ENCODE data around the gene PRKAA1.
"Not testable (repeated sequence)": the region's sequence is repeated elsewhere in the genome, so short reads cannot be mapped to it uniquely, and the experiment has no call there.

Gene PRKAA1

DNA sequence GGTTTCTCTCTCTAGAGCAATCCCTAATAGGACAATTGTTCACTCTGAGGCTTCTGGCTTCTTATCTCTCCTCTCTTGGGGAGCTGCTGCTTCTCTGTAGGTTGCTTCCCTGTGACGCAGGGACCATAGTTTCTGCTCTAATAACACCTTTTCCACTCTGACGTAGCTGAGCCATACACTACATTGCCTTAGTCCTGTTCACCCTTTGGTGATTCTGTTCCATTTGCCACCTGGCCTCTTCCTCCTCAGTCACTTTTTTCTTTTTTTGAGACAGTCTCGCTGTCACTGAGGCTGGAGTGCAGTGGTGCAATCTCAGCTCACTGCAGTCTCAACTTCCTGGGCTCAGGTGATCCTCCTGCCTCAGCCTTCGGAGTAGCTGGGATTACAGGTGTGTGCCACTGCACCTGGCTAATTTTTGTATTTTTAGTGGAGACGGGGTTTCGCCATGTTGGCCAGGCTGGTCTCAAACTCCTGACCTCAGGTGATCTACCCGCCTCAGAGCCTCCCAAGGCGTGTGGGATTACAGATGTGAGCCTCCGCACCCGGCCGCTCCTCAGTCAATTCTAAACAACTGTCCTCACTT, 27.4 kb upstream of the PRKAA1 start:
- DNase-seq: not testable (repeated sequence)

DNA sequence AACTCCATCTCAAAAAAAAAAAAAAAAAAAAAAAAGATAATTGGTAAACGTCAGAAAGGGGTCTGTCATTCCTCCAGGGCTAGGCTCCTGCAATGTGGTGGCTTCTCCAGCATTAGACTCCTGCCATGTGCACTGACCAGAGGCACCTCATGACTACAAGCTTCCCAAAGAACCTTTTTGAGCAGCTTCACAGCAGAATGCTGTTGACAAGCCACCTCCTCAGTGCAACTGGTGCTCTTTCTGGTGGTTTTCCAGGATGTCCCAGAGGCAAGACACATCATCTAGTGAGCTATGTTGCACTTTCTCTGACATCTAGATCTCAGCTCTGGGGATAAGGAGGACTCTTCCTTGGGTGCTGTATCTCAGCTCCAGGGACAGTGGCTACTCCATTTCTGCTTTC, 25.3 kb upstream of the PRKAA1 start:
- no peak for DNase-seq

DNA sequence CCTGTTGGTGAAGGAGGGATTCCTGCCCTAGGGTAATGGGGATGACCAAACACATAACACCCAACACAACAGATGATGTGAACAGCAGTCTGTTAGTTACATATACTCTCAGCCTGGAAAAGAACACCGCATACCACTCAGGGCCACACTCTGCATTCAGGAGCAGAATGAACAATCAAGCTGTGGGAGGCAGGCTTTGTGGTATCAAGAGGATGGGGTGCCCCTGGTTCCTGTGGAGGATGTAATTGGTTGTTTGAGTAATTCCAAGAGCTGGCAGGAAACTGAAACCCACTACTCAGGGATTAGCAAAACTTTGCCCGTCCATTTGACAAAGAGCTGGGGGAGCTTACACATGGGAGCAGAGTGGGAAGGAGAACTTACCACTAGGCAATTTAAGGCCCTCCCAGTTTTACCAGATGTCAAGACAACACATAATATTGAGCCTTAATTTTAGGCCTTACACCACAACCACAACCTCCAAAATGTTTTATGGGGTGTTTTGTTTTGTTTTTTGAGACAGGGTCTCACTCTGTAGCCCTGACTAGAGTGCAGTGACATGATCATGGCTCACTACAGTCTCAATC, 15.6 kb upstream of the PRKAA1 start:
- no peak for DNase-seq

DNA sequence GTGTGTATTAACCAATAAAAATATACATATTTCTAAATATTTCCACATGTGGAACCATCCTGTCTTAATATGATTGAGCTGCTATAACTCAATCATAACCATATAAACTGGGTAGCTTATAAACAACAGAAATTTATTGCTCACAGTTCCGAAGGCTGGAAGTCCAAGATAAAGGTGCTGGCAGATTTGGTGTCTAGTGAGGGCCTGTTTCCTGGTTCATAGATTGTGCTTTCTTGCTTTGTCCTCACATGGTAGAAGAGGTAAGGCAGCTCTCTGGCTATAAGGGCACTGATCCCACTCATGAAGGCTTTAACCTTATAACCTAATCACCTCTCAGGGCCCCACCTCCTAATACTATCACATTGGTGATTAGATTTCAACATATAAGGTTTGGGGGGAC, 14.0 kb upstream of the PRKAA1 start:
- no peak for DNase-seq

DNA sequence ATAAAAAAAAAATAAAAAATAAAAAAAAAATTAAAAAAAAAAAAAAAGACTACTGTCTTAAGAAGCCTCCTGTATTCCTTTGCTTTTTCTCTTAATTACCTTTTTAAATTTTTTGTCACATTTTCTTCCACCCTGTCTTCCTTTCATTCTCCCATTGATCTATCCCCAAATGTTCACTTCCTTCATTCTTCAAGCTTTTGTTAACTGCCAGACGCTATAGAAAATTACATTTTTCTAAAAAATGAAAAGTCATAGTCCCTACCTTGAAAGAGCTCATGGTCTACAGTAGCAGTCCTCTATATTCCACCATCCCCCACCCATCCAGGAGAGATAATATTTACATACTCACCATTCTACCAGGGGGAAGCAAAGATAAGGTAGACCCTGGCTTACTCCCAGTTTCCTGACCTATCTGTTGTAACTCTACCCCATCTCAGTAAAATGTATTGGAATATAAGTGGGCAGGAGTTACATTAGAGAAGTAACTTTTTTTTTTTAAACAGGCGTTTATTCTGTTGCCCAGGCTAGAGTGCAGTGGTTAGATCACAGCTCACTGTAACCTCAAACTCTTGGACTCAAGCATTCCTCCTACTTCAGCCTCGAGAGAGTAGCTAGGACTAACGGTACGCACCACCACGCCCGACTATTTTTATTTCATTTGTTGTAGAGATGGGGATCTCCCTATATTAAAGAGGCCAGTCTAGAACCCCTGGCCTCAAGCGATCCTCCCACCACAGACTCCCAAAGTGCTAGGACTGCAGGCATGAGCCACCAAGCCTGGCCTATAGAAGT, 3.8 kb upstream of the PRKAA1 start:
- no peak for DNase-seq

DNA sequence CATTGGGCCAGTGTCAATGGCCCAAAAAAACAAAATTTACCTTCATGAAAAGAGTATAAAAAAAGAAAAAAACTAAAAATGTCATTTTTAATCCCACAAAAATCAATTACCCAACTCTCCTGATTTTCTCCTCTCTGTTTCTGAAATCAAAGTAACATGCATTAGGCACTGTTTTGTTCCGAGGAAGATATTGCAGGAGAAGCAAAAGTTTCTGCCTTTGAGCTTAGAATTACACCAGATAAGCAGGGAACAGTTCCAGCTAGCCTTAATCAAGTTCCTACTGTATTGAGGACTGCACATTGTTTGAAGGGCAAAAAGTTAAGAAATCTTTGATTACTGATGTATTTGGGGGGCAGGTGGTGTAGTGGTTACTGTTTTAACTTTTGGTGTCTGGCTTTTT, 1.1 kb upstream of the PRKAA1 start:
- DNase-seq: no peak

DNA sequence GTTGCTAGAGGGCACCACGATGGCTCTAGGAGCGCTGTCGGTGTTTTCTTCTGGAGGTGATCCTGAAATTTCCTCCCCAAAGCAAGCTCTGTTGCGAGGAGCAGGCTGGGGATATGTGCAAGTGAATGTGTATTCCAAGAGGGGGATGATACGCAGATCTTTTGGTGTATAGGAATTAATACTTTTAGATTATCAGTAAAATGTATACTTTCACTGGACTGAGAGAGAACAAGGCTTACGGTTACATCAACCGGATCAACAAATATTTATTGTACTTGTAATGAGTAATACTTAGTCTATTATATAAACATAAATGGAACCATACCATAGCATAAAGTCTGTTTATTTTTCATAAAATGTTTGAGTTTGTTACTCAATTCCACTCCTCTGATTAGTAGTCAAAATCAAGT, 632 bp upstream of the PRKAA1 start:
- no peak for DNase-seq

DNA sequence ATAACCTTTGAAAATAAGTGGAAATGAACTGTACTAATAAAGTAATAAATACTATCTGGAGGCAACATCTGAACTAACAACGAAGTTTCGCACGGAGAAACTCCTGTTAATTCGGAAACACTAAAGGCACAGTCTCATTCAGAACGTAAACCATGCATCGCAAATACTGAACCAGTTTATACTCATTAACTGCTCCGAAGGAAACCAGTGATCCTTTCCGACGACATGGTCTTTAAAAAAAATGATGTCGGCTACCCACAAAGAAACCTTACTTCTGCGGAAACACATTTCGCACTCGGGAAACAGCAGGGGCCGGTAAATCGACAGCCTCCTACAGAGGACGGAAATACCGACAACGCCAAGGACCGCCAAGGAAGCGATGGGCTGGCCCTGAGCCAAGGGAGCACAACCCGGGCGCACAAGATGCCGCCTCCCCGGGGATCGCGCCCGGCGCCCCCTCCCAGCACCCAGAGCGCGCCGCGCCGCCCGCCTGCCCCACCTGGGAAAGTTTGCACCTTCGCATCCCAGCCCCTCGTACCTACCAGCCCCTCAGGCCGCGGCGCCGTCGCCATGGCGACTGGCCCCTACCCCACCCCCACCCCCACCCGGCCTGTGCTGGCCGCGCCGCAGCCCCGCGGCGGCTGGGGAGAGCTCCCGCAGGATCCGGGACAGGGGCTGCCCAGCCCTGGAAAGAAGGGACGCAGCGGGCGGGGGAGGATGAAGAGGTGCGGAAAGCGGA, 732 bp downstream of the PRKAA1 start:
- peak; percentile 46 to 79 (median 69) for DNase-seq

DNA sequence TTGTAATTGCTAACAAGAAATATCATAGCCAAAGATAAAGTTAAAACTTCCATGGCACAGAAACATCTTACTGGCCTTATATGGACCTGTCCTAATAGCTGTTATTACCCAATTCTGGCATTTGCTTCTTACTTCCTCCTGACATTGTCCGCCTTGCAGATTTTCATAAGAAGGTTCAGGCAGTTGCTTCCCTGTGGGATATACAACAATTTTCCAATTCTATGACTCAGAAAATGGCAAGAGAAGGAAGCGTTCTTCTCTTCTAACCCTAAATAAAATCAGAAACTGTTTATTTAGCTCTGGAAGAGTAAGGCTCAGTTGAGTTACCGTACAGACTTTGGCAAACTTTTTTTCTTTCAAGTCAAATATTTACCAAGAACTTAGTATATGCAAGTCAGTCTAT, 1.7 kb downstream of the PRKAA1 start:
- peak; percentile 30 to 78 (median 57) for DNase-seq

DNA sequence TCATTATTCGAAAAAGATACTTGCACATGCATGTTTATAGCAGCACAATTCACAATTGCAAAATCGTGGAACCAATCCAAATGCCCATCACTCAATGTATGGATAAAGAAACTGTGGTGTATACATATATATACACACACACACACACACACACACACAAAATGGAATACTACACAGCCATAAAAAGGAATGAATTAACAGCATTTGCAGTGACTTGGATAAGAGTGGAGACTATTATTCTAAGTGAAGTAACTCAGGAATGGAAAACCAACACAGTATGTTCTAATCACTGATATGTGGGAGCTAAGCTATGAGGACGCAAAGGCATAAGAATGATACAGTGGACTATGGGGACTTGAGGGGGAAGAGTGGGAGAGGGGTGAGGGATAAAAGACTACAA, 3.3 kb downstream of the PRKAA1 start:
- DNase-seq: not testable (repeated sequence)

DNA sequence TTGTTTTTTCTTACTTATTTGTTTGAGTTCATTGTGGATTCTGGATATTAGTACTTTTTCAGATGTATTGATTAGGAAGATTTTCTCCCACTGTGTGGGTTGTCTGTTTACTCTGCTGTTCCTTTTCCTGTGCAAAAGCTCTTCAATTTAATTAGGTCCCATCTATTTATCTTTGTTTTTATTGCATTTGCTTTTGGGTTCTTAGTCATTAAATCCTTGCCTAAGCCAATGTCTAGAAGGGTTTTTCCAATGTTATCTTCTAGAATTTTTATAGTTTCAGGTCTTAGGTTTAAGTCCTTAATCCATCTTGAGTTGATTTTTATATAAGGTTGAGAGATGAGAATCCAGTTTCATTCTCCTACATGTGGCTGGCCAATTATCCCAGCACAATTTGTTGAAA, 3.8 kb downstream of the PRKAA1 start:
- DNase-seq: not testable (repeated sequence)

DNA sequence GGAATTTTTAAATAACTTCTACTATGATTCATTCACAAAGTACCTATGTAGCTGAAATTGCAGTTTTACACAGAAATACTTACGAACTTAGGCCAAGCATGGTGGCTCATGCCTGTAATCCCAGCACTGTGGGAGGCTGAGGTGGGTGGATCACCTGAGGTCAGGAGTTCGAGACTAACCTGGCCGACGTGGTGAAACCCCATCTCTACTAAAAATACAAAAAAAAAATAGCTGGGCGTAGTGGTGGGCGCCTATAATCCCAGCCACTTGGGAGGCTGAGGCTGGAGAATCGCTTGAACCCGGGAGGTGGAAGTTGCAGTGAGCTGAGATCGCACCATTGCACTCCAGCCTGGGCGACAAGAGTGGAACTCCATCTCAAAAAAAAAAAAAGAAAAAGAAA, 5.5 kb downstream of the PRKAA1 start:
- not testable (repeated sequence) for DNase-seq

DNA sequence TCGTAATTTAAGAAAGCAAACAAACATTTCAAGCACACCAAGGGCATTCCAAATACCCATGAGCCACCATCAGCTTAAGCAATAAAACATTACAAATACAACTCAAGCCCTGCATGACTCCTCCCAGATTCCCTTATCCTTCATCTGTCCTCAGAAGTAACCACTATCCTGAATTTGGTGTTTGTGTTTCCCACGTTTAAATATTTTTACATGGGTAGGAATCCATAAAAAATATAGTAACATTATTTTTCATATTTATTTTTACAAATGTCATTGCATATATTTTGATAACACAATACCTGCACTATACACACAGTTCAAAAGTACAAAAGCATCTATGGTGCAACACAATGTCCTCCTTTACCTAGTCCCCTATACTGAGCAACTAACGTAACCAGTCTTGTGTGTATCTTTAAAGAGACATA, 6.4 kb downstream of the PRKAA1 start:
- DNase-seq: no peak

DNA sequence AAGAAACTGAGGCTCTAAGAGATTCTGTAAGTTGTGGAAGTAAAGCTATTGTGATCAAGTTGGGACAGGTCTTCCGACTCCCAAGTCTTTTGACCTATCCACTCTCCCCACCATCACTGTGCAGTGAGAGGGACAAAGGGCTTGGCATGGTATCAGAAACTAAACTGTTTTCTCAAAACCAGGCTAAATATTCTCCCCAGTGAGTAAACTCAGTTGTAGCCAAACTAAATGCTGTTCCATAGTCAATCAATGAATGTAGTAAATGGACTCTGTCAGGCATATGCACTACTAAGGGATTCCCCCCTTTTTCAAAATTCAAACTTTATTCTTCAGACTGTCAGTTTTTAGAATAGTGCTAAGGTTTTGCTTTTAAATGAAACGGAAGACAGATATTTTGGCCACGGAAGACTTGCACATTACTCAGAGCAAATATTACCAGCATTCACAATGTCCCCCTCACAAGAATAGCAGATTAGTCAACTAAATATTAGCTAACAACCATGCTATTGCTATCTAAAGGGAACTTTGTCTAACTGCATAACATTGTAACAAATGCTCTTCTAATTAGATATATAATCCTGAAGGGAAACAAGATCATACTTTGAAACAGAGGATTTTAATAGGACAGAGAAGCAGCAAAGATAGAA, 7.1 kb downstream of the PRKAA1 start:
- DNase-seq: peak in 1 of 4 experiments; percentile 10

DNA sequence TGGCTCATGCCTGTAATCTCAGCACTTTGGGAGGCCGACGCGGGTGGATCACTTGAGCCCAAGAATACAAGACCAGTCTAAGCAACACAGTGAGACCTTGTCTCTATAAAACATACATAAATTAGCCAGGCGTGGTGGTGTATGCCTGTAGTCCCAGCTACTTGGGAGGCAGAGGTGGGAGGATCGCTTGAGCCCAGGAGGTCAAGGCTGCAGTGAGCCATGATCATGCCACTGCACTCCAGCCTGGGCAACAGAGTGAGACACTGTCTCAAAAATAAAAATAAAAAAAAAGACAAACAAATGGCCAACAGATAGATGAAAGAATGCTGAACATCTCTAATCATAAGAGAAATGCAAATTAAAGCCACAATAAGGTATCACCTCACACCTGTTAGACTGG, 9.2 kb downstream of the PRKAA1 start:
- DNase-seq: not testable (repeated sequence)

DNA sequence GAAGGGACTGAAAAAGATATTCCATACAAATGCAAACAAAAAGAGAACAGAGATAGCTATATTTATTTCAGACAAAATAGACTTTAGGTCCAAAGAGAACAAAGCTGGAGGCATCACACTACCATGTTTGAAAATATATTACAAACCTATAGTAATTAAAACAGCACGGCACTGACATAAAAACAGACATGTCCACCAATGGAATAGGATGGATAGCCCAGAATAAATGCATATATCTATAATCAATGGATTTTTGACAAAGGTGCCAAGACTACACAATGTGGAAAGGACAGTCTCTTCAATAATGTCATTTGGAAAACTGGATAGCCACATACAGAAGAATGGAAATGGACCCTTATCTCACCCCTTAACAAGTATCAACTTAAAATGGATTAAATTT, 10.2 kb downstream of the PRKAA1 start:
- DNase-seq: no peak

DNA sequence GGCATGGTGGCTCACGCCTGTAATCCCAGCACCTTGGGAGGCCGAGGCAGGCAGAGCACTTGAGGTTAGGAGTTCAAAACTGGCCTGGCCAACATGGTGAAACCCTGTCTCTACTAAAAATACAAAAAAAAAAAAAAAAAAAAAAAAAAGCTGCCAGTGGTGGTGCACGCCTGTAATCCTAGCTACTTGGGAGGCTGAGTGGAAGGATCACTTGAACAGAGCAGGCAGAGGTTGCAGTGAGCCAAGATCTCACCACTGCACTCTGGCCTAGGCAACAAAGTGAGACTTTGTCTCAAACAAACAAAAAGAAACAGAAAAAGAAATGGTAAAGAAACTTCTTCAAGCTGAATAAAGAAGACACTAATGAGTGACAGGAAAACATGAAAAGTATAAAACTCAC, 11.5 kb downstream of the PRKAA1 start:
- DNase-seq: not testable (repeated sequence)

DNA sequence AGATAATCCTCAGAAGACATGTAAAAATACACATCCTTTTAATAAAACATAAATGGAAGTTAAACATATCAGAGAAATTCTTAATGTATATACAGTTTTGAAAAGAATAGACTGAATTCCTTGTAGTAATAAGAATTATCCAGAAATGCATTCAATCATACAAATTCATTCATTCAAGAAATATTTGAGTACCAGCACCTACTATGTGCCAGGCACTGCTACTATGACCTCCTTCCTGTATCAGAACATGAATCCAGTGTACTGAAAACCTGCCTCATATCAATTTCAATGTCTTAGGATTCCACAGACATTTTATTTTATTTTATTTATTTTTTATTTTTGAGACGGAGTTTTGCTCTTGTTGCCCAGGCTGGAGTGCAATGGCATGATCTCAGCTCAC, 13.3 kb downstream of the PRKAA1 start:
- no peak for DNase-seq

DNA sequence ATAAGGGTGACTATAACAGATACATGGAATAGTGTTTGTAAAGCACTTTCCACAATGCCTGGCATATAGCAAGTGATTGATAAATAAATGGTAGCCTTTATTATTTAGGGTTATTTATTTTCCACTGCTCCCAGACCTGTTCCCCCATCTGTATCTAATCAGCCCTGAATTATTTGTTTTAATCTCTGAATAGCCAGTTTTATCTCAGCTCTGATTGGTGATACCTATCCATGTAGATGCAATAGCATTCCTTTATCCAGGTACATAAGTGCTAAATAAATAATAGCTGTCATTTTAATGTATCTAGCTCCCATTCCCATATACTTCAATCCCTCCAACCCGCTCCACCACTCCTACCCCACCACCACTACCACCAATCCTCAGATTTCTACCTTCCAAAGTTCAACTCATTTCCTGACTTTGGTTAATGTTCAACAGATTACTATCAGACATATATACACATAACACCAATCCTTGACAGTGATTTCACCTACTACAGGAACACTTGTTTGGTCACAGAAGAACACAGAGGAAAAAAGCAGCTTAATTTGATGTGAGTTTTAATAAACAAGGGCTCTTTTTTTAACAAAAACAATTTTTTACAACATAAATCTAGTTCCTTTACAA, 14.0 kb downstream of the PRKAA1 start:
- DNase-seq: no peak

DNA sequence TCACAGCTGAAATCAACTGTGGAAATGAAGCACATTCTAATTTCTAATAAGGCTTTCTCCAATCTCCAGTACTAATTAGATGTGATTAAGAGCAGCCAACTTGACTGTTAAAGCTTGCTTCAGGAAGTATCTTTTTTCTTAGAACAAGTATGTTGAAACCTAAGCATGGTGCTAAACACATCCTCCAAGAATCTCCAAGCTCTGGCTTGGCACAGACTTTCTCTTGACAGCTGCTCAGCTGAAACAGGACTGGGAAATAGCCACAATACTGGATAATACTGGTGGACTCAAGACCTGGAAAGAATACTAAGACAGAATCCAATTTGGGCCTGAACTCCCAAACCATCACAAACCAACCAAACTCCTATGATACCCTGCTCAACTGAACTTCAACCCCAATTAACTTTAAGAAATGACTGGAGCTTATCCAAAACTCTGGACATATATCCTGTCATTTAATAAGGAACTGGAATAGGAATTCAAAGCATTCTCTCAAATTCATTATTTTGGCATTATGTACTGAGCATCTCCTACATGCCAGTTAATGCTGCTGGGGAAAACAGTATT, 16.2 kb downstream of the PRKAA1 start:
- DNase-seq: no peak

DNA sequence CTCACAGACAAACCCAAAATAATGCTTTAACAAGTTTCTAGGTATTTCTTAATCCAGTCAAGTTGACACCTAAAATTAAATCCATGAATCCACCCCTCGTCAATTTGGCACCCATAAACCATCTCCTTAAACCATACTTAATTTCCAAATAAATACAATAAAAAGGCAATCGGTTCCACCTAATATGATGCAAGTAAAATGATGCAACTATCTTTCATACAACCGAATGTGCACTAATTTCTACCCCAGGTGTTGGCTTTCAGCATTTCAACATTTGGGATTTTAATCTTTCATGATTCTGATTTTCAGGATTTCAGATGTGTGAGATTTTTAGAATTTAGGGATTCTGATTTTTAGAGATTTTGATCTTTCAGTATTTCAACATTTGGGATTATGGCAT, 17.3 kb downstream of the PRKAA1 start:
- no peak for DNase-seq

DNA sequence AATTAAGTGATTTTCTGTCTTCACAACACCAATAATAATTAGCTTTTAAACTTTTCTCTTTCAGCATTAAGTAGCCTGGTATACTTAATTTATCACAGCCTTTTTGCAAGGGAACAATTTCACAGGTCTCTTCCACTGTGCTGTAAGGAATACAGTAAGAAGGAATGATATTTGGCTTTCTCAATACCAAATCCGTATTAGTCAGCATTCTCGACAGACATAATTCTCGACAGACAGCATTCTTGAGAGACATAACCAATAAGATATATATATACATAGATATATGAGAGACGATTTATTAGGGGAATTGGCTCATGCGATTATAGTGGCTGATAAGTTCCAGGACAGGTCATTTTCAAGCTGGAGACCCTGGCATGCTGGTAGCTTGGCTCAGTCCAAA, 18.0 kb downstream of the PRKAA1 start:
- no peak for DNase-seq

Measured in suppressor macrophage (primary cell).